ENCODE results near the gene ADGRV1.

Gene ADGRV1

DNA sequence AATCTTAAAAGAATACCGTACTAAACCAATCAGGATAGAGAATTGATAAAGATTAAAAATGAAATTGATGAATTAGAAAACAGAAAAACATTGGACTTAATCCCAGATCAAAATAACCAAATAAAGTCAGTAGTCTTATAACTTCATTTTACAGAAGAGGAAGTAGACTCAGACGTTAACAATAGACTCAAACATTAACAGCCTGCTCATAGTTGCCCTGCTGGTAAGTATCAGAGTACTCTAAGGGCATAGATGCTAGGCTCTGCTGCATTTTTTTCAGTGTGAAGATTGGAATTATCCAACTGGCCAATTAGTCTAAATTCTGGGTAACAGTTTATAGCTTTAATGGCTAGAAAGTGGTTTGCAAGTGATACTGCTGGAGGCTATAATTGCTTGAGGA lies 42.9 kb downstream of the ADGRV1 start:
- no peak for TF ChIP-seq FOXP2 (optimal IDR thresholded peaks at IDR 0.05; ENCODE audit: borderline replicate concordance, extremely low read depth, extremely low read length, insufficient read depth)
- TF ChIP-seq TAF1 (IDR thresholded peaks at IDR 0.05; ENCODE audit: borderline replicate concordance, insufficient read depth, low read length), result no peak
- TF ChIP-seq POLR2AphosphoS5 (IDR thresholded peaks at IDR 0.05; ENCODE audit: low read depth, low read length), result no peak
- TF ChIP-seq, protein P1, sequence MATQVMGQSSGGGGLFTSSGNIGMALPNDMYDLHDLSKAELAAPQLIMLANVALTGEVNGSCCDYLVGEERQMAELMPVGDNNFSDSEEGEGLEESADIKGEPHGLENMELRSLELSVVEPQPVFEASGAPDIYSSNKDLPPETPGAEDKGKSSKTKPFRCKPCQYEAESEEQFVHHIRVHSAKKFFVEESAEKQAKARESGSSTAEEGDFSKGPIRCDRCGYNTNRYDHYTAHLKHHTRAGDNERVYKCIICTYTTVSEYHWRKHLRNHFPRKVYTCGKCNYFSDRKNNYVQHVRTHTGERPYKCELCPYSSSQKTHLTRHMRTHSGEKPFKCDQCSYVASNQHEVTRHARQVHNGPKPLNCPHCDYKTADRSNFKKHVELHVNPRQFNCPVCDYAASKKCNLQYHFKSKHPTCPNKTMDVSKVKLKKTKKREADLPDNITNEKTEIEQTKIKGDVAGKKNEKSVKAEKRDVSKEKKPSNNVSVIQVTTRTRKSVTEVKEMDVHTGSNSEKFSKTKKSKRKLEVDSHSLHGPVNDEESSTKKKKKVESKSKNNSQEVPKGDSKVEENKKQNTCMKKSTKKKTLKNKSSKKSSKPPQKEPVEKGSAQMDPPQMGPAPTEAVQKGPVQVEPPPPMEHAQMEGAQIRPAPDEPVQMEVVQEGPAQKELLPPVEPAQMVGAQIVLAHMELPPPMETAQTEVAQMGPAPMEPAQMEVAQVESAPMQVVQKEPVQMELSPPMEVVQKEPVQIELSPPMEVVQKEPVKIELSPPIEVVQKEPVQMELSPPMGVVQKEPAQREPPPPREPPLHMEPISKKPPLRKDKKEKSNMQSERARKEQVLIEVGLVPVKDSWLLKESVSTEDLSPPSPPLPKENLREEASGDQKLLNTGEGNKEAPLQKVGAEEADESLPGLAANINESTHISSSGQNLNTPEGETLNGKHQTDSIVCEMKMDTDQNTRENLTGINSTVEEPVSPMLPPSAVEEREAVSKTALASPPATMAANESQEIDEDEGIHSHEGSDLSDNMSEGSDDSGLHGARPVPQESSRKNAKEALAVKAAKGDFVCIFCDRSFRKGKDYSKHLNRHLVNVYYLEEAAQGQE (IDR thresholded peaks at IDR 0.05; ENCODE audit: insufficient read depth in 1 of 2, low read depth in 2 of 2, low read length in 2 of 2), result no peak
- no peak for TF ChIP-seq SIN3A (IDR thresholded peaks at IDR 0.05; ENCODE audit: borderline replicate concordance, insufficient read depth, low read length)

DNA sequence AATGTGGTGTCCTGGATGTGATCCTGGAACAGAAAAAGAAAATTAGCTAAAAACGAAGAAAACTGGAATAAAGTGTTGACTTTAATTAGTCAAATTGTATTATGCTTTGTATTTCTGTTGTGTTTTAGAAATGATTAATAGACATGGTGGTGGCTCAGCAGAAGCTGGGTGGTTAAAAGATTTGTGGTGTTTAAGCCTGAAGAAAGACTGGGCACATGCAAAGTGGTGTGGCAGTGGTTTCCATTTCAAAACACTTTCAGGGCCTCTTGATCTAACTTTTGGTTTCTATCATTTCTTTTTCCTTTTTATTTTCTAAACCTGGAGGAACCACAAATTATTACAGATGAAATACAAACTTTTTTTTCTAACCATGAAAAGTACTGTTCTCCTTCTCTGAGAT lies 44.1 kb downstream of the ADGRV1 start:
- TF ChIP-seq POLR2AphosphoS5 (IDR thresholded peaks at IDR 0.05; ENCODE audit: low read depth, low read length) (no peak), SIN3A (IDR thresholded peaks at IDR 0.05; ENCODE audit: borderline replicate concordance, insufficient read depth, low read length) (no peak), FOXP2 (optimal IDR thresholded peaks at IDR 0.05; ENCODE audit: borderline replicate concordance, extremely low read depth, extremely low read length, insufficient read depth) (no peak), TAF1 (IDR thresholded peaks at IDR 0.05; ENCODE audit: borderline replicate concordance, insufficient read depth, low read length) (no peak)
- TF ChIP-seq, protein P1 (IDR thresholded peaks at IDR 0.05; ENCODE audit: insufficient read depth in 1 of 2, low read depth in 2 of 2, low read length in 2 of 2), result no peak

DNA sequence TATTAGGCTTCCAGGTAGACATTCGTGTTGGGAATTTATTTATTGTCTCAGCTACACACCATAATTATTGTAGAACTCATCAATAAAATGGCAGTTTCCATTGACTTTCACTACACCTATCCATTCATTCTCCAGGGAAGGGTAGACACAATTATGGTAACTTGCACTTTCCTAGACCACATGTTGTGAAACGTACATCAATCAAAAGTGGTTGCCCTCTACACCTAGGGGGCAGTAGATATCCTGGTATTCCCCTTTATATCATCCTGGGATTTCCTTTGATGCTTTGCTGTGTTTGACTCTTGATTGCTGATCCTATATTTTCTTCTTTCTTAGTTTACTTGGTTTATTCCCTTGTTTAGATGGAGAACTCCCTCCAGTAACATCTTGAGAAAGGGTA lies 47.9 kb downstream of the ADGRV1 start:
- no peak for TF ChIP-seq POLR2AphosphoS5 (IDR thresholded peaks at IDR 0.05; ENCODE audit: low read depth, low read length)
- TF ChIP-seq TAF1 (IDR thresholded peaks at IDR 0.05; ENCODE audit: borderline replicate concordance, insufficient read depth, low read length), result no peak
- TF ChIP-seq FOXP2 (optimal IDR thresholded peaks at IDR 0.05; ENCODE audit: borderline replicate concordance, extremely low read depth, extremely low read length, insufficient read depth), result no peak
- TF ChIP-seq SIN3A (IDR thresholded peaks at IDR 0.05; ENCODE audit: borderline replicate concordance, insufficient read depth, low read length), result no peak
- TF ChIP-seq, protein P1 (IDR thresholded peaks at IDR 0.05; ENCODE audit: insufficient read depth in 1 of 2, low read depth in 2 of 2, low read length in 2 of 2), result no peak

DNA sequence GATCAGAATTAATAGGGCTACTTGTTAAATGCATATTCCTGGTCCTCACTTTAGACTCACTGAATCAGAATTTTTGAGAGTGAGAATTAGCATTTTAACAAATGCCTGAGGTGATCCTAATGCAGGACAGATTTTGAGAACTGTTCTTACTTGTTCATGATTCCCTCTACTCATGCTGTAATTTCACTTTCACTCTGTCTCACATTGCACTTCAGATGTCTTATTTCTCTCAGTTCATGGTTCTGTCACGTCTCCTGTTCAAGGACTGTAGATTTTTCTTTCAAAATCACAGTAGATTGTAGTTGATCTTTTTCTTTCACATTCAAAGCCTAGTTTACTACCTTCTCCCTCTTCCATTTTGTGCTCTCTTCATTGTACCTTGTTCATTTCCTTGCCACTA lies 54.3 kb downstream of the ADGRV1 start:
- TF ChIP-seq FOXP2 (optimal IDR thresholded peaks at IDR 0.05; ENCODE audit: borderline replicate concordance, extremely low read depth, extremely low read length, insufficient read depth) (no peak), POLR2AphosphoS5 (IDR thresholded peaks at IDR 0.05; ENCODE audit: low read depth, low read length) (no peak), TAF1 (IDR thresholded peaks at IDR 0.05; ENCODE audit: borderline replicate concordance, insufficient read depth, low read length) (no peak), SIN3A (IDR thresholded peaks at IDR 0.05; ENCODE audit: borderline replicate concordance, insufficient read depth, low read length) (no peak)
- TF ChIP-seq, protein P1 (IDR thresholded peaks at IDR 0.05; ENCODE audit: insufficient read depth in 1 of 2, low read depth in 2 of 2, low read length in 2 of 2), result no peak

DNA sequence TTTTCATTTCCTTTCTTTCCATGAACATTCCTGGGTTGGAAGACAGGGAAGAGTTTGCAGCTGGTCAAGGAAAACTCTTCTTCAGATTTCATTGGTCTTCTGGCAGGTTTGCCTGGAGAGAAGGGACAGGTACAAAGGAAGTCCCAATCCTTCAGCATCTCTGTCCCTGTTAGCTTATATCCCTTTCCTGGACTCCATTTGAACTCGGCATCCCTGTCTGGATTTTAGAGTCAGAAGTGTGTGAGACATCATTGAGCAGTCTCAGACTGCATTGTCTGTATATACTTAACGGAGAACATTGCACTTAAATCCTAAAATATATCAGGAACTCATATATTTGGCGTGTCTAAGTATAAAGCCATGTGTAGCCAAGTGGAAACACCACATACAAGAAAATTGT lies 54.9 kb downstream of the ADGRV1 start:
- TF ChIP-seq, protein P1 (IDR thresholded peaks at IDR 0.05; ENCODE audit: insufficient read depth in 1 of 2, low read depth in 2 of 2, low read length in 2 of 2), result no peak
- TF ChIP-seq POLR2AphosphoS5 (IDR thresholded peaks at IDR 0.05; ENCODE audit: low read depth, low read length), result no peak
- TF ChIP-seq FOXP2 (optimal IDR thresholded peaks at IDR 0.05; ENCODE audit: borderline replicate concordance, extremely low read depth, extremely low read length, insufficient read depth), result no peak
- TF ChIP-seq SIN3A (IDR thresholded peaks at IDR 0.05; ENCODE audit: borderline replicate concordance, insufficient read depth, low read length), result no peak
- no peak for TF ChIP-seq TAF1 (IDR thresholded peaks at IDR 0.05; ENCODE audit: borderline replicate concordance, insufficient read depth, low read length)

Data from PFSK-1 (cell line).